ENCODE measurements around the gene NPNT. TPM values are rescaled to one million over a fixed set of nuclear protein-coding genes. Genes with fewer than 3 reads are reported as not detected.

NPNT gene
- total RNA-seq, 1 donor from 2014 or later = 74.1 TPM

DNA sequence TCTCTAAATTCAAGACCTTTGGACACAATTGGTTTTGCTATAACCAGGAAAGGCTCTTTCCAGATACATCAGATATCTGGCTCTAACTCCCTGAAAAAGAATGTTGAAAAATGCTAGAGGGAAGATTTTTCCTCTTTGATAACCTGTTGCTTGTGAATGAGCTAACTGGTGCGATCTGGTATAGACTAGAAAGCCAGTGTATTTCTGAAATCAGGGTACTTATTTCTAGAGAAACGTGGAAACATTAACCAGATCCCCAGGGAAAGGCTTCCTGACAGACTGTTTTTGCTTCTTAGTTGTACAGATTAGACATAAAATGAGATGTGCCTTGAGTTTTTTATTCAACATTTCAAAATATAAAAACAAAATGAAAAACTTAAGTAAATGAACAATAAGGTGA, 107.7 kb downstream of the NPNT start:
- H3K27ac ChIP-seq (ENCODE audit: low read depth, low read length) = no peak overlapping the region
- peaks cover 0 to 2% (median 0%) of the 10 kb centered on the region in 3 donors for H3K9me3 ChIP-seq (ENCODE audit: control insufficient read depth in 3 of 3, low read length in 3 of 3)
- no peak overlapping the region for H3K9ac ChIP-seq (ENCODE audit: low read depth in 1 of 3, low read length in 3 of 3)
- H3K36me3 ChIP-seq (ENCODE audit: control insufficient read depth in 3 of 3, insufficient read depth in 3 of 3, low read length in 3 of 3) = no peaks in the 10 kb centered on the region
- no peaks in the 10 kb centered on the region for H3K27me3 ChIP-seq (ENCODE audit: control insufficient read depth in 3 of 3, insufficient read depth in 3 of 3, low read length in 3 of 3)
- H3K4me3 ChIP-seq (ENCODE audit: low read length in 3 of 3) = no peak overlapping the region
- no peaks in the 10 kb centered on the region for H3K4me1 ChIP-seq (ENCODE audit: control insufficient read depth in 3 of 3, insufficient read depth in 3 of 3, low read length in 3 of 3)

DNA sequence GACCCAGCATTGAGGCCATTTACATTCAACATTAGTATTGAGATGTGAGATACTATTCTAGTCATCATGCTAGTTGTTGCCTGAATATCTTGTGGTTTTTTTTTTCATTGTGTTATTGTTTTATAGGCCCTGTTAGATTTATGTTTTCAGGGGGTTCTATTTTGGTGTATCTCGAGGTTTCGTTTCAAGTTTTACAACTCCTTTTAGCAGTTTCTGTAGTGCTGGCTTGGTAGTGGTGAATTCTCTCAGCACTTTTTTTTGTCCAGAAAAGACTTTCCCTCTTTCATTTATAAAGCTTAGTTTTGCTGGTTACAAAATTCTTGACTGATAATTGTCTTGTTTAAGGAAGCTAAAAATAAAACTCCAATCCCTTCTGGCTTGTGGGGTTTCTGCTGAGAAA, 115.5 kb downstream of the NPNT start:
- H3K36me3 ChIP-seq (ENCODE audit: control insufficient read depth in 3 of 3, insufficient read depth in 3 of 3, low read length in 3 of 3) = no peaks in the 10 kb centered on the region
- peaks cover 0 to 3% (median 2%) of the 10 kb centered on the region in 3 donors for H3K9me3 ChIP-seq (ENCODE audit: control insufficient read depth in 3 of 3, low read length in 3 of 3)
- no peaks in the 10 kb centered on the region for H3K4me1 ChIP-seq (ENCODE audit: control insufficient read depth in 3 of 3, insufficient read depth in 3 of 3, low read length in 3 of 3)
- H3K27ac ChIP-seq (ENCODE audit: low read depth, low read length) = no peak overlapping the region
- no peak overlapping the region for H3K4me3 ChIP-seq (ENCODE audit: low read length in 3 of 3)
- no peaks in the 10 kb centered on the region for H3K27me3 ChIP-seq (ENCODE audit: control insufficient read depth in 3 of 3, insufficient read depth in 3 of 3, low read length in 3 of 3)
- H3K9ac ChIP-seq (ENCODE audit: low read depth in 1 of 3, low read length in 3 of 3) = no peak overlapping the region

DNA sequence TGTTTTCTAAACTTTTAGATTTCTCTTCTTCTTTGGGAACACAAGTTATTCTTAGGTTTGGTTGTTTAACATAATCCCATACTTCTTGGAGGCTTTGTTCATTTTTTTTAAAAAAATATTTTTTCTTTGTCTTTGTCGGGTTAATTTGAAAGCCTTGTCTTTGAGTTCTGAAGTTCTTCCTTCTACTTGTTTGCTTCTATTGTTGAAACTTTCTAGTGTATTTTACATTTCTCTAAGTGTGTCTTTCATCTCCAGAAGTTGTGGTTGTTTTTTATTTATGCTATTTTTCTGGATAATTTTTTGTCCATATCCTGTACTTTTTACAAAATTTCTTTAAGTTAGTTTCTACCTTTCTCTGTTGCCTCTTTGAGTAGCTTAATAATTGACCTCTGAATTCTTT, 116.1 kb downstream of the NPNT start:
- H3K27ac ChIP-seq (ENCODE audit: low read depth, low read length) = no peak overlapping the region
- no peaks in the 10 kb centered on the region for H3K27me3 ChIP-seq (ENCODE audit: control insufficient read depth in 3 of 3, insufficient read depth in 3 of 3, low read length in 3 of 3)
- no peak overlapping the region for H3K4me3 ChIP-seq (ENCODE audit: low read length in 3 of 3)
- H3K9me3 ChIP-seq (ENCODE audit: control insufficient read depth in 3 of 3, low read length in 3 of 3) = peaks cover 0 to 3% (median 2%) of the 10 kb centered on the region in 3 donors
- H3K36me3 ChIP-seq (ENCODE audit: control insufficient read depth in 3 of 3, insufficient read depth in 3 of 3, low read length in 3 of 3) = no peaks in the 10 kb centered on the region
- no peaks in the 10 kb centered on the region for H3K4me1 ChIP-seq (ENCODE audit: control insufficient read depth in 3 of 3, insufficient read depth in 3 of 3, low read length in 3 of 3)
- no peak overlapping the region for H3K9ac ChIP-seq (ENCODE audit: low read depth in 1 of 3, low read length in 3 of 3)

DNA sequence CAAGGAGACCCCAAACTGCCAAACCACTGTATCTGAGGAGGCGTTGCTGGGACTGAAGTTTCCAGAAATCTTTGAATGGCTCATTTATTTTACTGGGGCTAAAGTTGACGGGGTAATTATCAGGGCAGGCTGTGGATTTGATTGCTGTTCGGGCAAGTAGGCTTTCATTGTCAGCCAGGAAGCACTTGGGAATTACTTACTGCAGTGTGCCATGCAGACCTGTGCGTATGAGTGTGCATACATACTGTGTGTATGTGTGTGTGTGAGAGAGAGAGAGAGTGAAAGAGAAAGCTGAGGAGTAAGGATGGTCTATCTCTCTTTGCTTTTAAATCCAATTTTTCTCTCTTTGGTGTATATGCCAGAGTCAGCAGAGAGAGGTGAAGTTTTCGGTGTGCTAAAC, 122.7 kb downstream of the NPNT start:
- Histone ChIP-seq H3K9ac (ENCODE audit: low read depth in 1 of 3, low read length in 3 of 3) (no peak overlapping the region), H3K9me3 (ENCODE audit: control insufficient read depth in 3 of 3, low read length in 3 of 3) (no peaks in the 10 kb centered on the region), H3K27me3 (ENCODE audit: control insufficient read depth in 3 of 3, insufficient read depth in 3 of 3, low read length in 3 of 3) (no peaks in the 10 kb centered on the region), H3K4me3 (ENCODE audit: low read length in 3 of 3) (no peak overlapping the region), H3K36me3 (ENCODE audit: control insufficient read depth in 3 of 3, insufficient read depth in 3 of 3, low read length in 3 of 3) (no peaks in the 10 kb centered on the region), H3K27ac (ENCODE audit: low read depth, low read length) (no peak overlapping the region), H3K4me1 (ENCODE audit: control insufficient read depth in 3 of 3, insufficient read depth in 3 of 3, low read length in 3 of 3) (no peaks in the 10 kb centered on the region)

DNA sequence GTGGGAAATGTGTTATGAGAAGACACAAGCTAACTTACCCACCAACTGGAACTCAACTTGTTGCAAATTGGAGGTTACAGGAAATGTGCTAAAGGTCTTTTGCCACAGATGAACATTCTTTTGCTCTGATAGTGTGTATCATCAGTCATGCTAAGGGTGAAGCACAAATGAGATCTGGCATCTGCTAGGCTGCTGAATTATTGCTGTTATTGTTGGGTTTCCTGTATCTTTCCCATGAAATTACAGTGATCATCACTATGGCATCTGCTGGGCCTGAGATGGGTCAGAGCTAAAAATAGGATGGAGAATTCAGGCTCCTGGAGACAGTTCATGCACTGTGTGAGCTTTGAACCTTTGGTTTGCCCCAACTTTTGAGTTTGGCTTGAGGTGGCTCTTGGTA, 124.5 kb downstream of the NPNT start:
- no peaks in the 10 kb centered on the region for H3K9me3 ChIP-seq (ENCODE audit: control insufficient read depth in 3 of 3, low read length in 3 of 3)
- no peaks in the 10 kb centered on the region for H3K4me1 ChIP-seq (ENCODE audit: control insufficient read depth in 3 of 3, insufficient read depth in 3 of 3, low read length in 3 of 3)
- no peaks in the 10 kb centered on the region for H3K36me3 ChIP-seq (ENCODE audit: control insufficient read depth in 3 of 3, insufficient read depth in 3 of 3, low read length in 3 of 3)
- no peak overlapping the region for H3K9ac ChIP-seq (ENCODE audit: low read depth in 1 of 3, low read length in 3 of 3)
- no peak overlapping the region for H3K4me3 ChIP-seq (ENCODE audit: low read length in 3 of 3)
- no peaks in the 10 kb centered on the region for H3K27me3 ChIP-seq (ENCODE audit: control insufficient read depth in 3 of 3, insufficient read depth in 3 of 3, low read length in 3 of 3)
- no peak overlapping the region for H3K27ac ChIP-seq (ENCODE audit: low read depth, low read length)

Other genes starting within 250 kb of the NPNT start
- gene INTS12, start 186.8 kb upstream of the NPNT start, total RNA-seq = 19.3 TPM
- 9.4 TPM for gene GSTCD, start 186.7 kb upstream of the NPNT start, total RNA-seq

Measured in skeletal muscle tissue (tissue), 4 donors.